ENCODE results near the gene CETN2. TPM values are rescaled to one million over a fixed set of nuclear protein-coding genes. Genes with fewer than 3 reads are reported as not detected.

CETN2 gene
- total and polyA plus RNA-seq, 2 donors (not counting 3 experiments of a cell fraction or from before 2014, with no cell fraction given) = 15.4 to 28.2 TPM

DNA sequence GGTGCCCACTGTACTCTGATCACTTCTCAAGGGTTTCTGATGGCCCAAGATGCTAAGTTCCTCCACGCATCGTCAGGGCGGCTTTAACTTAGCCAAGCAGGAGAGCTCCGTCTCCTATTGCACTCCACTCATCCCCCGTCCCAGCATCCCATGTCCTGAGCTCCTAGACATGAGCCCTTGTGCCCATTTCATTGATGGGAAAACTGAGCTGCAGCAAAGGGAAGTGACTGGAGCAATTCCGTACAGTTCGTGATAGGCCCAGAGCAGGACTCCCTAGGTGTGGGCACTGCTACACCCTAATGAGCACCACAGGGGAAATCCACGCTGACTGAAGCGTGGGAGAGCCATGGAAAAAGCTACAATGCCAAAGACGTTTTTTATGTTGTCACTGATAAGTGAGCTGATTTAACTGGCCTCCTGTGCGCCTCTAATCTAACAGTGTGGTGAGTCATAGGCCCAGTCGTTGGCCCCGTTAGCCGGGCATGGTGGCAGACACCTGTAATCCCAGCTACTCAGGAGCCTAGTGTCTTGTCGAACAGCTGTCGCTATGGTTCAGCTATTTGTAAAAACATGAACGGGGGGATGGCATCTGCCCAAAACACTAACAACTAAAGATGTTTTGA, 15.2 kb upstream of the CETN2 start:
- H3K9me1 ChIP-seq (replicated peaks; ENCODE audit: control insufficient read depth, extremely low read depth, insufficient read depth, low read length) = no peaks in the 10 kb centered on the region
- no TSS peak for BruUV-seq (replicated peaks)
- H3K27me3 ChIP-seq (ENCODE audit: control insufficient read depth in 2 of 2, insufficient read depth in 2 of 2, low read length in 2 of 2) = no peaks in the 10 kb centered on the region
- H4K20me1 ChIP-seq (replicated peaks; ENCODE audit: control insufficient read depth, extremely low read depth, insufficient read depth, low read length) = no peaks in the 10 kb centered on the region
- POLR2A ChIA-PET = no interaction called here
- TF ChIP-seq EZH2 (IDR thresholded peaks at IDR 0.05; ENCODE audit: borderline replicate concordance, low read depth, low read length, severe bottlenecking) (no peak), POLR2A (IDR thresholded peaks at IDR 0.05; ENCODE audit: low read depth, low read length) (no peak), JUN (IDR thresholded peaks at IDR 0.05; ENCODE audit: borderline replicate concordance, insufficient read depth, insufficient read length, low read depth) (no peak), MAX (IDR thresholded peaks at IDR 0.05; ENCODE audit: insufficient read depth, insufficient read length) (no peak), POLR2AphosphoS5 (IDR thresholded peaks at IDR 0.05; ENCODE audit: insufficient read depth, low read depth, low read length) (no peak), MYC (IDR thresholded peaks at IDR 0.05; ENCODE audit: low read depth, low read length) (no peak), GATA2 (IDR thresholded peaks at IDR 0.05; ENCODE audit: insufficient read depth, insufficient read length, low read depth, low read length) (no peak), FOS (IDR thresholded peaks at IDR 0.05; ENCODE audit: borderline replicate concordance, insufficient read depth, low read length) (no peak)
- TF ChIP-seq, protein P1, sequence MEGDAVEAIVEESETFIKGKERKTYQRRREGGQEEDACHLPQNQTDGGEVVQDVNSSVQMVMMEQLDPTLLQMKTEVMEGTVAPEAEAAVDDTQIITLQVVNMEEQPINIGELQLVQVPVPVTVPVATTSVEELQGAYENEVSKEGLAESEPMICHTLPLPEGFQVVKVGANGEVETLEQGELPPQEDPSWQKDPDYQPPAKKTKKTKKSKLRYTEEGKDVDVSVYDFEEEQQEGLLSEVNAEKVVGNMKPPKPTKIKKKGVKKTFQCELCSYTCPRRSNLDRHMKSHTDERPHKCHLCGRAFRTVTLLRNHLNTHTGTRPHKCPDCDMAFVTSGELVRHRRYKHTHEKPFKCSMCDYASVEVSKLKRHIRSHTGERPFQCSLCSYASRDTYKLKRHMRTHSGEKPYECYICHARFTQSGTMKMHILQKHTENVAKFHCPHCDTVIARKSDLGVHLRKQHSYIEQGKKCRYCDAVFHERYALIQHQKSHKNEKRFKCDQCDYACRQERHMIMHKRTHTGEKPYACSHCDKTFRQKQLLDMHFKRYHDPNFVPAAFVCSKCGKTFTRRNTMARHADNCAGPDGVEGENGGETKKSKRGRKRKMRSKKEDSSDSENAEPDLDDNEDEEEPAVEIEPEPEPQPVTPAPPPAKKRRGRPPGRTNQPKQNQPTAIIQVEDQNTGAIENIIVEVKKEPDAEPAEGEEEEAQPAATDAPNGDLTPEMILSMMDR (IDR thresholded peaks at IDR 0.05; ENCODE audit: extremely low read depth in 1 of 2, insufficient read depth in 1 of 2, low read depth in 1 of 2, low read length in 2 of 2) = no peak
- no peak overlapping the region for H3K27ac ChIP-seq (ENCODE audit: insufficient read depth, low read depth, low read length)
- H2AFZ ChIP-seq (ENCODE audit: low read depth, low read length) = no peak overlapping the region
- H3K4me1 ChIP-seq (ENCODE audit: control insufficient read depth, extremely low read depth, insufficient read depth, low read length) = peaks cover 8% of the 10 kb centered on the region
- H3K9ac ChIP-seq (replicated peaks; ENCODE audit: extremely low read depth, insufficient read depth, low read length) = no peak overlapping the region
- peaks cover 45% of the 10 kb centered on the region for H3K79me2 ChIP-seq (ENCODE audit: control insufficient read depth, insufficient read depth, low read length)
- no peak for FAIRE-seq
- CTCF ChIA-PET = no interaction called here
- intact Hi-C loops (cut with micrococcal nuclease) = no loop called here
- no peak for DNase-seq (ENCODE audit: low read depth, low spot score)
- no peak overlapping the region for H3K4me2 ChIP-seq (ENCODE audit: insufficient read depth, low read length)
- dilution Hi-C loops (cut with MboI; ENCODE audit: extremely low pct_ligation_motif_present, low sequenced_read_pairs) = no loop called here
- H3K9me3 ChIP-seq (replicated peaks; ENCODE audit: control insufficient read depth, insufficient read depth, low read length) = no peaks in the 10 kb centered on the region
- H3K36me3 ChIP-seq (ENCODE audit: control insufficient read depth in 2 of 2, extremely low read depth in 1 of 2, insufficient read depth in 2 of 2, low read length in 2 of 2) = peaks cover 0 to 4% of the 10 kb centered on the region in 2 experiments
- no peak overlapping the region for H3K4me3 ChIP-seq (replicated peaks in 1 of 3; ENCODE audit: insufficient read depth in 1 of 3, low read depth in 1 of 3, low read length in 3 of 3)
